ENCODE data around the gene EZR. TPM values are rescaled to one million over a fixed set of nuclear protein-coding genes. Genes with fewer than 3 reads are reported as not detected.
A peak's percentile ranks its signal among the peaks of the same experiment; 100 is the strongest.

Gene EZR
- total and polyA plus RNA-seq, 2 of the 13 experiments (the other 11 are each of a cell fraction or from before 2014, with no cell fraction given): 34.7 to 60.3 TPM

DNA sequence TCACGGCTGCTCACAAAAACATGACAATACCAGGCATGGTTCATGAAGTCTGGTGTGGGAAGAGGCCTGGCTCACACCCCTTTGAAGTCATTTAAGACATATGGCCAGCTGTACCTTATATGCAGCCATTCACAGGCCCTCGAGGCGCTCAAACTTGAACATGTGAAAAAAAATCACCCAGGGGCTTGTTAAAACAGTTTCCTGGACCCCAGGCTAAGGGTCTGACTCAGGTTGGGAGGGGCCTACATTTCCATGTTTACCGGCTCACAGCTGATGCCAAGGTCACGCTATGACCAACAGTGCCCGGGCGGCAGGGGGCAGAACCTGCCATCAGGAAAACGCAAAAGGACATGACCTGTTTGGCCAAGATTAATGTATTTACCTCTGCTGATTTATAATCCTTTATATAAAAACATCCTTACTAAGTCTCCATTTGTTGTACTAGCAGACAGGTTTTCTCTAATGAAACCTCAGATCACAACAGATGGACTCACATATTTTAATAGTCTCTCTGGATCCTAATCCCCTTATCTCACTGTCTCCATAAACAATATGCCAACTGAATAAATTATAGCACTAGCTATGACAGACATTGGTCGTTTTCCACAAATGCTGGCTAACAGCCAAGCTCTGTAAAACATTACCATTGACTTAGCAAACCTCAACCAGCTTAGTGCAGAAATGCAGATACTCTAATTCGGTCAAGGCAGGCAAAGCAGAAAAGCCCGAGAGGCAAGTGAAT lies 19.9 kb downstream of the EZR start:
- H4K20me1 ChIP-seq (ENCODE audit: insufficient read depth, low read length): peaks cover 17% of the 10 kb centered on the region
- CTCF ChIA-PET (ENCODE audit: low intra/inter-chr PET ratio, low total read pairs): no interaction called here
- peak; percentile 72 for DNase-seq (ENCODE audit: low spot score)
- TF ChIP-seq, protein P1, sequence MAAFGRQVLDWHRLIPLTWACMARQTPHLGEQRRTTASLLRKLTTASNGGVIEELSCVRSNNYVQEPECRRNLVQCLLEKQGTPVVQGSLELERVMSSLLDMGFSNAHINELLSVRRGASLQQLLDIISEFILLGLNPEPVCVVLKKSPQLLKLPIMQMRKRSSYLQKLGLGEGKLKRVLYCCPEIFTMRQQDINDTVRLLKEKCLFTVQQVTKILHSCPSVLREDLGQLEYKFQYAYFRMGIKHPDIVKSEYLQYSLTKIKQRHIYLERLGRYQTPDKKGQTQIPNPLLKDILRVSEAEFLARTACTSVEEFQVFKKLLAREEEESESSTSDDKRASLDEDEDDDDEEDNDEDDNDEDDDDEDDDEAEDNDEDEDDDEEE (CRISPR knock-in tag; IDR thresholded peaks at IDR 0.05): 0 out of 2 replicates have a peak, but pooled peaks have one; percentile 34
- TF ChIP-seq, protein P2, sequence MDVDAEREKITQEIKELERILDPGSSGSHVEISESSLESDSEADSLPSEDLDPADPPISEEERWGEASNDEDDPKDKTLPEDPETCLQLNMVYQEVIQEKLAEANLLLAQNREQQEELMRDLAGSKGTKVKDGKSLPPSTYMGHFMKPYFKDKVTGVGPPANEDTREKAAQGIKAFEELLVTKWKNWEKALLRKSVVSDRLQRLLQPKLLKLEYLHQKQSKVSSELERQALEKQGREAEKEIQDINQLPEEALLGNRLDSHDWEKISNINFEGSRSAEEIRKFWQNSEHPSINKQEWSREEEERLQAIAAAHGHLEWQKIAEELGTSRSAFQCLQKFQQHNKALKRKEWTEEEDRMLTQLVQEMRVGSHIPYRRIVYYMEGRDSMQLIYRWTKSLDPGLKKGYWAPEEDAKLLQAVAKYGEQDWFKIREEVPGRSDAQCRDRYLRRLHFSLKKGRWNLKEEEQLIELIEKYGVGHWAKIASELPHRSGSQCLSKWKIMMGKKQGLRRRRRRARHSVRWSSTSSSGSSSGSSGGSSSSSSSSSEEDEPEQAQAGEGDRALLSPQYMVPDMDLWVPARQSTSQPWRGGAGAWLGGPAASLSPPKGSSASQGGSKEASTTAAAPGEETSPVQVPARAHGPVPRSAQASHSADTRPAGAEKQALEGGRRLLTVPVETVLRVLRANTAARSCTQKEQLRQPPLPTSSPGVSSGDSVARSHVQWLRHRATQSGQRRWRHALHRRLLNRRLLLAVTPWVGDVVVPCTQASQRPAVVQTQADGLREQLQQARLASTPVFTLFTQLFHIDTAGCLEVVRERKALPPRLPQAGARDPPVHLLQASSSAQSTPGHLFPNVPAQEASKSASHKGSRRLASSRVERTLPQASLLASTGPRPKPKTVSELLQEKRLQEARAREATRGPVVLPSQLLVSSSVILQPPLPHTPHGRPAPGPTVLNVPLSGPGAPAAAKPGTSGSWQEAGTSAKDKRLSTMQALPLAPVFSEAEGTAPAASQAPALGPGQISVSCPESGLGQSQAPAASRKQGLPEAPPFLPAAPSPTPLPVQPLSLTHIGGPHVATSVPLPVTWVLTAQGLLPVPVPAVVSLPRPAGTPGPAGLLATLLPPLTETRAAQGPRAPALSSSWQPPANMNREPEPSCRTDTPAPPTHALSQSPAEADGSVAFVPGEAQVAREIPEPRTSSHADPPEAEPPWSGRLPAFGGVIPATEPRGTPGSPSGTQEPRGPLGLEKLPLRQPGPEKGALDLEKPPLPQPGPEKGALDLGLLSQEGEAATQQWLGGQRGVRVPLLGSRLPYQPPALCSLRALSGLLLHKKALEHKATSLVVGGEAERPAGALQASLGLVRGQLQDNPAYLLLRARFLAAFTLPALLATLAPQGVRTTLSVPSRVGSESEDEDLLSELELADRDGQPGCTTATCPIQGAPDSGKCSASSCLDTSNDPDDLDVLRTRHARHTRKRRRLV (CRISPR knock-in tag; IDR thresholded peaks at IDR 0.05): no peak
- TF ChIP-seq, protein P3, sequence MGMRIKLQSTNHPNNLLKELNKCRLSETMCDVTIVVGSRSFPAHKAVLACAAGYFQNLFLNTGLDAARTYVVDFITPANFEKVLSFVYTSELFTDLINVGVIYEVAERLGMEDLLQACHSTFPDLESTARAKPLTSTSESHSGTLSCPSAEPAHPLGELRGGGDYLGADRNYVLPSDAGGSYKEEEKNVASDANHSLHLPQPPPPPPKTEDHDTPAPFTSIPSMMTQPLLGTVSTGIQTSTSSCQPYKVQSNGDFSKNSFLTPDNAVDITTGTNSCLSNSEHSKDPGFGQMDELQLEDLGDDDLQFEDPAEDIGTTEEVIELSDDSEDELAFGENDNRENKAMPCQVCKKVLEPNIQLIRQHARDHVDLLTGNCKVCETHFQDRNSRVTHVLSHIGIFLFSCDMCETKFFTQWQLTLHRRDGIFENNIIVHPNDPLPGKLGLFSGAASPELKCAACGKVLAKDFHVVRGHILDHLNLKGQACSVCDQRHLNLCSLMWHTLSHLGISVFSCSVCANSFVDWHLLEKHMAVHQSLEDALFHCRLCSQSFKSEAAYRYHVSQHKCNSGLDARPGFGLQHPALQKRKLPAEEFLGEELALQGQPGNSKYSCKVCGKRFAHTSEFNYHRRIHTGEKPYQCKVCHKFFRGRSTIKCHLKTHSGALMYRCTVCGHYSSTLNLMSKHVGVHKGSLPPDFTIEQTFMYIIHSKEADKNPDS (CRISPR knock-in tag; IDR thresholded peaks at IDR 0.05): no peak
- TF ChIP-seq ZNF256 (CRISPR knock-in tag; conservative IDR thresholded peaks at IDR 0.05) (no peak), FOXP1 (IDR thresholded peaks at IDR 0.05) (no peak), FOXP1 (CRISPR knock-in tag; IDR thresholded peaks at IDR 0.05) (peak; percentile 73), KDM3A (CRISPR knock-in tag; IDR thresholded peaks at IDR 0.05; ENCODE audit: low read depth) (no peak), SOX6 (IDR thresholded peaks at IDR 0.05) (no peak), SOX6 (CRISPR knock-in tag; IDR thresholded peaks at IDR 0.05) (peak; percentile 63), ZNF12 (CRISPR knock-in tag; IDR thresholded peaks at IDR 0.05) (no peak), ZNF720 (CRISPR knock-in tag; IDR thresholded peaks at IDR 0.05) (no peak), ZNF274 (CRISPR knock-in tag; IDR thresholded peaks at IDR 0.05) (no peak), ZFY (CRISPR knock-in tag; IDR thresholded peaks at IDR 0.05) (no peak), NAIF1 (CRISPR knock-in tag; IDR thresholded peaks at IDR 0.05; ENCODE audit: borderline replicate concordance) (no peak), GATAD1 (CRISPR knock-in tag; IDR thresholded peaks at IDR 0.05) (no peak; the same call in 1 of the 2 replicates), ELF1 (CRISPR knock-in tag; IDR thresholded peaks at IDR 0.05) (no peak)
- TF ChIP-seq, protein P4, sequence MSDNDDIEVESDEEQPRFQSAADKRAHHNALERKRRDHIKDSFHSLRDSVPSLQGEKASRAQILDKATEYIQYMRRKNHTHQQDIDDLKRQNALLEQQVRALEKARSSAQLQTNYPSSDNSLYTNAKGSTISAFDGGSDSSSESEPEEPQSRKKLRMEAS (IDR thresholded peaks at IDR 0.05): peak; percentile 55

More for the DNA sequence above, 19.9 kb downstream of the EZR start:
- H3K4me1 ChIP-seq (ENCODE audit: insufficient read depth, low read length): peaks cover 71% of the 10 kb centered on the region
- BruUV-seq (replicated peaks): no TSS peak
- H2AFZ ChIP-seq (ENCODE audit: low read length): no peak overlapping the region
- FAIRE-seq: peak; percentile 58
- no peaks in the 10 kb centered on the region for H3K9me3 ChIP-seq (ENCODE audit: low read length)
- WGBS (ENCODE audit: low lambda C conversion rate): 27% methylated on average over 11 of the region's 11 CpGs
- in situ Hi-C loops (cut with HindIII; ENCODE audit: extremely low pct_ligation_motif_present, low pct_unique_long_range_greater_than_20kb): loop anchor here (5.0 kb wide), 1 partner anchor 173 kb away; no protein-coding TSS in a partner anchor
- H3K27ac ChIP-seq (ENCODE audit: extremely low read length, insufficient read depth, low read length): peak overlapping the region; percentile 52
- H3K4me3 ChIP-seq (replicated peaks in 1 of 3; ENCODE audit: insufficient read depth in 1 of 3, low read depth in 2 of 3, low read length in 3 of 3): no peak overlapping the region
- H3K36me3 ChIP-seq (replicated peaks in 1 of 2; ENCODE audit: control insufficient read depth in 1 of 2, insufficient read depth in 2 of 2, low read length in 2 of 2): peaks cover 0 to 1% of the 10 kb centered on the region in 2 experiments; a peak in 2 of 5 replicates
- intact Hi-C loops (cut with micrococcal nuclease; ENCODE audit: unreplicated experiment): loop anchor here (2.0 kb wide), 1 partner anchor 16 kb away; no protein-coding TSS in a partner anchor
- H3K79me2 ChIP-seq (ENCODE audit: insufficient read depth, low read length): peaks cover 64% of the 10 kb centered on the region
- peak overlapping the region; percentile 44 for H3K4me2 ChIP-seq (ENCODE audit: low read depth, low read length)
- peak; percentile 85 for ATAC-seq
- no peak overlapping the region for H3K9ac ChIP-seq (ENCODE audit: insufficient read depth, low read depth, low read length)
- POLR2A ChIA-PET: interaction anchor here (0.5 to 1.4 kb wide), 2 partner anchors 20 to 193 kb away, joined by 3 to 4 read pairs; partner anchors contain the start of gene EZR
- H3K27me3 ChIP-seq (ENCODE audit: control insufficient read depth in 1 of 2, insufficient read depth in 2 of 2, low read length in 2 of 2): no peaks in the 10 kb centered on the region
